HCT116 (cell line): ENCODE measurements around the gene FAM120A. TPM values are rescaled to one million over a fixed set of nuclear protein-coding genes. Genes with fewer than 3 reads are reported as not detected.

Experiments
- ATAC-seq: fragments of 200-7000 bp; cut with Tn5 transposase; 2 replicates; pipeline ENCODE4 v1.9.1; 2020; ENCODE audit warnings: mild to moderate bottlenecking, moderate library complexity
- BruUV-seq: library from RNA; stranded (reverse); fragments of 400-500 nt; replicated peaks from 2 replicates; lab custom pipeline; 2021; lab: Mats Ljungman, UMichigan
- CTCF ChIA-PET: fragments of 300-600 bp; sonication (Branson Sonifier 250); formaldehyde crosslinking; loops from one replicate; lab custom pipeline; 2021; ENCODE audit warnings: antibody characterized with exemption; lab: Charles Lee
- POLR2A ChIA-PET: fragments of 300-600, 350-600 bp; sonication (Branson Sonifier 250); formaldehyde crosslinking; loops from one replicate; lab custom pipeline; 2021; ENCODE audit warnings: antibody characterized with exemption; lab: Charles Lee
- RAD21 ChIA-PET, 2 experiments: fragments of 300-600 bp; sonication (Branson Sonifier 250); formaldehyde crosslinking; loops; one replicate each; lab custom pipeline; 2023; ENCODE audit warnings: low total read pairs in 2 of 2; ENCODE audit not compliant: uncharacterized antibody in 2 of 2, unreplicated experiment in 2 of 2, low non-redundant PET in 1 of 2; lab: Charles Lee
- DNase-seq: peaks from one replicate; pipeline ENCODE4 v3.0.0-alpha.2; 2010; ENCODE audit warnings: low read depth, low spot score
- H2AFZ ChIP-seq: fragments of 200-600 bp; shearing (Covaris generic), sonication (generic); 2 replicates; pipeline ENCODE4 v1.6.1; 2017; ENCODE audit warnings: low read depth, mixed run types, mixed read lengths, antibody characterized with exemption, low read length; ENCODE audit not compliant: poor library complexity, severe bottlenecking
- H3K27ac ChIP-seq: 2 replicates; pipeline ENCODE4 v1.5.1; 2012; ENCODE audit warnings: low read depth, low read length
- H3K27me3 ChIP-seq: fragments of 200-600 bp; sonication (generic); 2 replicates; pipeline ENCODE4 v1.6.1; 2016; ENCODE audit warnings: mixed run types, low read length, mixed read lengths; ENCODE audit not compliant: insufficient read depth
- H3K36me3 ChIP-seq, 2 experiments: fragments of 200-500 bp in 1 of 2; fragments of 200-600 bp in 1 of 2; sonication (Bioruptor generic) in 1 of 2; sonication (generic) in 1 of 2; 2 replicates each; pipeline versions ENCODE4 v1.5.1 to v1.6.1; 2014 to 2016; ENCODE audit warnings: low read length in 2 of 2, inconsistent platforms in 1 of 2, mixed read lengths in 1 of 2, mixed run types in 1 of 2; ENCODE audit not compliant: insufficient read depth in 2 of 2, control insufficient read depth in 1 of 2
- H3K4me1 ChIP-seq, 2 experiments: fragments of 200-600 bp in 1 of 2; sonication (generic) in 1 of 2; 2 replicates each; pipeline versions ENCODE4 v1.5.1 to v1.6.1; 2012 to 2017; ENCODE audit warnings: low read length in 2 of 2, inconsistent platforms in 1 of 2, mild to moderate bottlenecking in 1 of 2, mixed read lengths in 1 of 2, mixed run types in 1 of 2, moderate library complexity in 1 of 2; ENCODE audit not compliant: insufficient read depth in 2 of 2, control insufficient read depth in 1 of 2
- H3K4me2 ChIP-seq: fragments of 200-600 bp; sonication (generic); 2 replicates; pipeline ENCODE4 v1.6.1; 2017; ENCODE audit warnings: mixed run types, low read length, mixed read lengths
- H3K4me3 ChIP-seq, 2 experiments: fragments of 200-600 bp in 1 of 2; sonication (generic) in 1 of 2; replicated peaks in 1 of 2; 2 replicates each; pipeline ENCODE4 v1.5.1; 2011 to 2016; ENCODE audit warnings: low read length in 2 of 2, control low read depth in 1 of 2, low read depth in 1 of 2, mild to moderate bottlenecking in 1 of 2, mixed read lengths in 1 of 2, mixed run types in 1 of 2
- H3K79me2 ChIP-seq: fragments of 200-600 bp; sonication (generic); 2 replicates; pipeline ENCODE4 v1.6.1; 2017; ENCODE audit warnings: mild to moderate bottlenecking, mixed run types, low read length, moderate library complexity, mixed read lengths; ENCODE audit not compliant: insufficient read depth
- H3K9ac ChIP-seq: fragments of 200-600 bp; sonication (generic); 2 replicates; pipeline ENCODE4 v1.6.1; 2016; ENCODE audit warnings: low read length, mixed read lengths
- H3K9me2 ChIP-seq: fragments of 200-600 bp; sonication (generic), shearing (Covaris generic); 2 replicates; pipeline ENCODE4 v1.6.1; 2017; ENCODE audit warnings: mixed run types, mild to moderate bottlenecking, moderate library complexity; ENCODE audit not compliant: insufficient read depth
- H3K9me3 ChIP-seq, 2 experiments: fragments of 200-500 bp in 1 of 2; fragments of 200-600 bp in 1 of 2; sonication (Bioruptor generic) in 1 of 2; sonication (generic) in 1 of 2; 2 replicates each; pipeline ENCODE4 v1.6.1; 2014 to 2017; ENCODE audit warnings: low read length in 2 of 2, mixed read lengths in 2 of 2, inconsistent platforms in 1 of 2, low read depth in 1 of 2, mild to moderate bottlenecking in 1 of 2, mixed run types in 1 of 2, moderate library complexity in 1 of 2; ENCODE audit not compliant: control insufficient read depth in 1 of 2, insufficient read depth in 1 of 2
- H4K20me1 ChIP-seq: fragments of 200-600 bp; sonication (generic), shearing (Covaris generic); 2 replicates; pipeline ENCODE4 v1.6.1; 2017; ENCODE audit warnings: mixed run types, mild to moderate bottlenecking, moderate library complexity; ENCODE audit not compliant: insufficient read depth
- CBX3 ChIP-seq: IDR thresholded peaks from 2 replicates; pipeline ENCODE4 v1.6.1; 2012; ENCODE audit warnings: low read depth
- EGR1 ChIP-seq: IDR thresholded peaks from 2 replicates; pipeline ENCODE4 v1.6.1; 2012; ENCODE audit warnings: low read depth
- EZH2 ChIP-seq: fragments of 200-600 bp; sonication (generic); IDR thresholded peaks from 2 replicates; pipeline ENCODE4 v1.6.1; 2017; ENCODE audit warnings: antibody characterized with exemption, mixed run types
- EZH2phosphoT487 ChIP-seq: fragments of 200-600 bp; IDR thresholded peaks from 2 replicates; pipeline ENCODE4 v1.6.1; 2018; ENCODE audit warnings: antibody characterized with exemption, borderline replicate concordance
- POLR2A ChIP-seq: IDR thresholded peaks from 2 replicates; pipeline ENCODE4 v1.7.0; 2011; ENCODE audit warnings: borderline replicate concordance; ENCODE audit not compliant: insufficient read depth, insufficient read length; ENCODE audit errors: extremely low read depth
- RAD21 ChIP-seq: IDR thresholded peaks from 2 replicates; pipeline ENCODE4 v1.6.1; 2012; ENCODE audit warnings: low read depth, mild to moderate bottlenecking
- SIN3A ChIP-seq: IDR thresholded peaks from 2 replicates; pipeline ENCODE4 v1.6.1; 2012; ENCODE audit warnings: low read depth
- SP1 ChIP-seq: IDR thresholded peaks from 2 replicates; pipeline ENCODE4 v1.6.1; 2012; ENCODE audit warnings: low read depth
- TCF7L2 ChIP-seq: IDR thresholded peaks from 2 replicates; pipeline ENCODE4 v1.7.0; 2011; ENCODE audit warnings: borderline replicate concordance, inconsistent platforms; ENCODE audit not compliant: insufficient read depth, insufficient read length; ENCODE audit errors: extremely low read depth
- YY1 ChIP-seq: IDR thresholded peaks from 2 replicates; pipeline ENCODE4 v1.6.1; 2011; ENCODE audit warnings: low read length, low read depth, moderate library complexity, mild to moderate bottlenecking; ENCODE audit not compliant: insufficient replicate concordance; ENCODE audit errors: extremely low read depth
- ZNF274 ChIP-seq: fragments of 200-500 bp; sonication (Bioruptor generic); IDR thresholded peaks from 2 replicates; pipeline ENCODE4 v1.6.1; 2014; ENCODE audit warnings: mild to moderate bottlenecking, low read depth, low read length, inconsistent platforms
- intact Hi-C: fragments of 100-400 bp; cut with micrococcal nuclease; formaldehyde crosslinking; loops from 2 replicates; pipeline ENCODE4 v1.10.0; 2022
- total RNA-seq: library from RNA; stranded (reverse); gene quantifications from one replicate; pipeline ENCODE4 v1.2.1, GENCODE V29; 2021; ENCODE audit not compliant: unreplicated experiment
- TF ChIP-seq, protein P1 (sequence below): IDR thresholded peaks from 2 replicates; pipeline ENCODE4 v1.6.1; 2011; ENCODE audit warnings: mild to moderate bottlenecking, low read length, moderate library complexity; ENCODE audit not compliant: insufficient replicate concordance; ENCODE audit errors: extremely low read depth
- TF ChIP-seq, protein P2 (sequence below), 3 experiments: fragments of 200-600 bp in 1 of 3; sonication (generic) in 1 of 3; IDR thresholded peaks in 2 of 3; conservative IDR thresholded peaks in 1 of 3; 2 replicates each; pipeline ENCODE4 v1.5.1; 2012 to 2017; ENCODE audit warnings: low read depth in 2 of 3, low read length in 2 of 3, antibody characterized with exemption in 1 of 3, borderline replicate concordance in 1 of 3, control low read depth in 1 of 3, mild to moderate bottlenecking in 1 of 3, mixed read lengths in 1 of 3, mixed run types in 1 of 3, moderate library complexity in 1 of 3; ENCODE audit not compliant: insufficient read depth in 1 of 3

Gene FAM120A
- total RNA-seq, 1 experiment from 2014 or later, result 122 TPM

DNA sequence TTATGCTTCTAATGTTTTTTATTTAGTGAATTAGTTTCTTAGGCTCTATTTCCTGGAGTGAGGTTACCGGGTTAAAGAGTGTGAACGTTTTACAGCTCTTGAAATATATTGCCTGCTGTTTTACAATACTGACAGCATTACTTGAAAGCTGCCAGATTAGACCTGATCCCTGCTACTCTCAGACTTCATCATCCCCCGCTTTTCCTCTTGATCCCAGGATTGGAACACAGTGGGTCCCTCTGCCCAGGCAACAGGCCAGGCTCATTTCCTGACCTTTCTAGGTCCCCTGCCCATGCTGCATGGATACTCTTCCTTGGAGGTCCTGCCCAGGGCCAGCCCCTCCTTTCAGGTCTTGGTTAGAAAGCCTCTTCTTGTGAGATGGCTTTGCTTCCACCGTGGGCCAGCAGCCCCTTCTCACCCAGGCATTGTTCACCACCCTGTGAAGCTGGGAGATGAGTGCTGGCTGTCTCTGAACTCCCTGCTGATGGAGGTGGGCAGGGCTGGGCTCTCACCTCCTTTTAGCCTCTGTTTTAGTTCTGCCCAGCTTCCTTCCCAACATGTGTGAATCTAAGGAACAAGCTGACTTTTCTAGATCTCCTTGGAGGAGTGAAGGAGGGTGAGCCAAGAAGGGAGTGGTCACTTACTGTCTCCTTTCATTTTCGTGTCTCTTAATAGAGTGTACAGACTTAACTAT lies 17.4 kb downstream of the FAM120A start:
- intact Hi-C loops, result no loop called here
- H3K4me2 ChIP-seq, result no peak overlapping the region
- ChIA-PET POLR2A (no interaction called here), RAD21 (no interaction called here)
- no peak overlapping the region for H3K4me3 ChIP-seq
- no peak overlapping the region for H2AFZ ChIP-seq
- DNase-seq (no peak), ATAC-seq (no peak)
- H3K79me2 ChIP-seq, result peaks cover 100% of the 10 kb centered on the region
- H3K4me1 ChIP-seq, result peaks cover 12 to 20% of the 10 kb centered on the region in 2 experiments
- no peaks in the 10 kb centered on the region for H3K27me3 ChIP-seq
- TF ChIP-seq POLR2A (no peak), EGR1 (no peak), SP1 (no peak), EZH2 (no peak), CBX3 (no peak), RAD21 (no peak), TCF7L2 (no peak), SIN3A (no peak), EZH2phosphoT487 (no peak)
- TF ChIP-seq, all 23 proteins: peak for 0
- Histone ChIP-seq H3K9ac (no peak overlapping the region), H3K36me3 (peaks cover 0 to 8% of the 10 kb centered on the region in 2 experiments; a peak in 1 of 4 replicates), H3K27ac (no peak overlapping the region), H3K9me3 (no peaks in the 10 kb centered on the region), H3K9me2 (no peaks in the 10 kb centered on the region), H4K20me1 (peaks cover 16% of the 10 kb centered on the region; the same call in 1 of the 2 replicates)
- CTCF ChIA-PET, result no interaction called here
- no TSS peak for BruUV-seq

DNA sequence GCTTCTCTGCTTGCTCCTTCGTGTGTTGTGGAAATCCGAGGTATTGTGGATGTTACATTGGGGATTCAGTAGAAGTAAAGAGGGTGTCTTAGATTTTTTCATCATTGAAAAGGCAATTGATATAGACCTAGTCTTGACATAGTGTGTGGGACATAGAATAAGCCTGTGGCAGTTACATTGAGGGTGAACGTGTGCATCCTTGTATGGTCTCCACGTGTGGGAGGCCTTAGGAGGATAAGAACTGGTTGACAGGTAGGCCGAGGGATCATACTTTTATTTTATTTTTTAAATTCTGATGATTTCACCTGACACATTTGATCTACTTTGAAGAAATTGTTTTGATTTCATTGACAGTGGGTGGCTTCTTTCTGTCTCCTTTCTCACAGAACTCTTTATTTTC lies 18.9 kb downstream of the FAM120A start:
- Histone ChIP-seq H3K9me2 (no peaks in the 10 kb centered on the region), H3K9ac (no peak overlapping the region), H3K27me3 (no peaks in the 10 kb centered on the region), H2AFZ (no peak overlapping the region), H3K4me1 (peaks cover 12 to 15% of the 10 kb centered on the region in 2 experiments), H3K9me3 (no peaks in the 10 kb centered on the region), H3K36me3 (peaks cover 0 to 8% of the 10 kb centered on the region in 2 experiments; a peak in 1 of 4 replicates), H4K20me1 (peaks cover 15% of the 10 kb centered on the region; the same call in 1 of the 2 replicates), H3K4me2 (no peak overlapping the region), H3K27ac (no peak overlapping the region), H3K4me3 (no peak overlapping the region), H3K79me2 (peaks cover 99% of the 10 kb centered on the region)
- TF ChIP-seq ZNF274 (no peak), YY1 (no peak)
- TF ChIP-seq, protein P1, sequence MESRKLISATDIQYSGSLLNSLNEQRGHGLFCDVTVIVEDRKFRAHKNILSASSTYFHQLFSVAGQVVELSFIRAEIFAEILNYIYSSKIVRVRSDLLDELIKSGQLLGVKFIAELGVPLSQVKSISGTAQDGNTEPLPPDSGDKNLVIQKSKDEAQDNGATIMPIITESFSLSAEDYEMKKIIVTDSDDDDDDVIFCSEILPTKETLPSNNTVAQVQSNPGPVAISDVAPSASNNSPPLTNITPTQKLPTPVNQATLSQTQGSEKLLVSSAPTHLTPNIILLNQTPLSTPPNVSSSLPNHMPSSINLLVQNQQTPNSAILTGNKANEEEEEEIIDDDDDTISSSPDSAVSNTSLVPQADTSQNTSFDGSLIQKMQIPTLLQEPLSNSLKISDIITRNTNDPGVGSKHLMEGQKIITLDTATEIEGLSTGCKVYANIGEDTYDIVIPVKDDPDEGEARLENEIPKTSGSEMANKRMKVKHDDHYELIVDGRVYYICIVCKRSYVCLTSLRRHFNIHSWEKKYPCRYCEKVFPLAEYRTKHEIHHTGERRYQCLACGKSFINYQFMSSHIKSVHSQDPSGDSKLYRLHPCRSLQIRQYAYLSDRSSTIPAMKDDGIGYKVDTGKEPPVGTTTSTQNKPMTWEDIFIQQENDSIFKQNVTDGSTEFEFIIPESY, result no peak
- TF ChIP-seq, protein P2, sequence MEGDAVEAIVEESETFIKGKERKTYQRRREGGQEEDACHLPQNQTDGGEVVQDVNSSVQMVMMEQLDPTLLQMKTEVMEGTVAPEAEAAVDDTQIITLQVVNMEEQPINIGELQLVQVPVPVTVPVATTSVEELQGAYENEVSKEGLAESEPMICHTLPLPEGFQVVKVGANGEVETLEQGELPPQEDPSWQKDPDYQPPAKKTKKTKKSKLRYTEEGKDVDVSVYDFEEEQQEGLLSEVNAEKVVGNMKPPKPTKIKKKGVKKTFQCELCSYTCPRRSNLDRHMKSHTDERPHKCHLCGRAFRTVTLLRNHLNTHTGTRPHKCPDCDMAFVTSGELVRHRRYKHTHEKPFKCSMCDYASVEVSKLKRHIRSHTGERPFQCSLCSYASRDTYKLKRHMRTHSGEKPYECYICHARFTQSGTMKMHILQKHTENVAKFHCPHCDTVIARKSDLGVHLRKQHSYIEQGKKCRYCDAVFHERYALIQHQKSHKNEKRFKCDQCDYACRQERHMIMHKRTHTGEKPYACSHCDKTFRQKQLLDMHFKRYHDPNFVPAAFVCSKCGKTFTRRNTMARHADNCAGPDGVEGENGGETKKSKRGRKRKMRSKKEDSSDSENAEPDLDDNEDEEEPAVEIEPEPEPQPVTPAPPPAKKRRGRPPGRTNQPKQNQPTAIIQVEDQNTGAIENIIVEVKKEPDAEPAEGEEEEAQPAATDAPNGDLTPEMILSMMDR (IDR thresholded peaks at IDR 0.05 in 2 of 3, conservative IDR thresholded peaks at IDR 0.05 in 1 of 3; ENCODE audit: borderline replicate concordance in 1 of 3, insufficient read depth in 1 of 3, low read depth in 2 of 3, low read length in 2 of 3), result no peak
- DNase-seq (no peak), ATAC-seq (no peak)
- RAD21 ChIA-PET, result no interaction called here
- BruUV-seq, result no TSS peak
- POLR2A ChIA-PET, result no interaction called here
- CTCF ChIA-PET, result no interaction called here
- intact Hi-C loops, result no loop called here
